ENCODE results near the gene DNAH6. TPM values are rescaled to one million over a fixed set of nuclear protein-coding genes. Genes with fewer than 3 reads are reported as not detected.

Gene DNAH6
- total RNA-seq, 6 donors from 2014 or later: 0.37 to 25.0 (median 4.2) TPM

GRCh38 chr2:84713441-84713840 lies 197.1 kb downstream of the DNAH6 start:
- Histone ChIP-seq H3K4me3 (no peak overlapping the region), H3K27ac (no peak overlapping the region), H3K4me1 (no peaks in the 10 kb centered on the region), H3K9me3 (no peaks in the 10 kb centered on the region), H3K36me3 (no peaks in the 10 kb centered on the region), H3K27me3 (no peaks in the 10 kb centered on the region)
- no peak for DNase-seq
- ATAC-seq (ENCODE audit: low FRiP score in 2 of 2): no peak
- 92 to 96% methylated on average over 3 of the region's 3 CpGs for WGBS, 2 donors
- TF ChIP-seq CTCF (IDR thresholded peaks at IDR 0.05) (no peak), EP300 (IDR thresholded peaks at IDR 0.05) (no peak), POLR2AphosphoS5 (IDR thresholded peaks at IDR 0.05) (no peak), POLR2A (IDR thresholded peaks at IDR 0.05) (no peak)

DNA sequence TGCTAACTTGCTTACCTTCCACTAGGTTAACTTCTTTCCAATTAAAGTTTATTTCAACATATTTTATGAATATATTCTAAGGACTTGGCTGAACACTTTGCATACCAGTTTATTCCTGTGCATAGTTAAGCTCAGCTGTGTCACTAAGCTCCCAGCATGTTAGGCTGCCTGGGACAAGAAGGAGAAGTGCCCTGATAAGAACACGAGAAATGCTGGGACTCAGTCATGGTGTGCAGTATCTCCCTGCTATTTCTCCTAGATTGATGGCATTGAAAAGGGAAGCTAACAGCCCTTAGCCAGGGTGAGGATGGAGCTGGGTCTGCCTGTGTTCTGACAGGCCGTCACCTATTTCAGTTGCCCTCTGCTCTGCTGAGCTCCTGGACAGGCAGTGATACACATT lies 200.3 kb downstream of the DNAH6 start:
- DNase-seq (no peak), ATAC-seq (ENCODE audit: low FRiP score in 2 of 2) (no peak)
- WGBS, 2 donors: 54 to 58% methylated on average over 2 of the region's 2 CpGs
- Histone ChIP-seq H3K4me1 (no peaks in the 10 kb centered on the region), H3K27ac (no peak overlapping the region), H3K27me3 (no peaks in the 10 kb centered on the region), H3K4me3 (no peak overlapping the region), H3K36me3 (no peaks in the 10 kb centered on the region), H3K9me3 (no peaks in the 10 kb centered on the region)
- TF ChIP-seq CTCF (IDR thresholded peaks at IDR 0.05) (no peak), POLR2A (IDR thresholded peaks at IDR 0.05) (no peak), POLR2AphosphoS5 (IDR thresholded peaks at IDR 0.05) (no peak), EP300 (IDR thresholded peaks at IDR 0.05) (no peak)

- DNase-seq (no peak), ATAC-seq (ENCODE audit: low FRiP score in 2 of 2) (no peak)
- Histone ChIP-seq H3K9me3 (no peaks in the 10 kb centered on the region), H3K36me3 (no peaks in the 10 kb centered on the region), H3K4me3 (no peak overlapping the region), H3K27ac (no peak overlapping the region), H3K27me3 (no peaks in the 10 kb centered on the region), H3K4me1 (no peaks in the 10 kb centered on the region)
- TF ChIP-seq CTCF (IDR thresholded peaks at IDR 0.05) (no peak), POLR2AphosphoS5 (IDR thresholded peaks at IDR 0.05) (no peak), POLR2A (IDR thresholded peaks at IDR 0.05) (no peak), EP300 (IDR thresholded peaks at IDR 0.05) (no peak)
- 63 to 78% methylated on average over 1 of the region's 1 CpG for WGBS, 2 donors
Measured at GRCh38 chr2:84717302-84717701, 201.0 kb downstream of the DNAH6 start.

- Histone ChIP-seq H3K9me3 (no peaks in the 10 kb centered on the region), H3K27me3 (no peaks in the 10 kb centered on the region), H3K4me3 (no peak overlapping the region), H3K36me3 (no peaks in the 10 kb centered on the region), H3K4me1 (no peaks in the 10 kb centered on the region), H3K27ac (no peak overlapping the region)
- TF ChIP-seq POLR2A (IDR thresholded peaks at IDR 0.05): no peak
- no peak for TF ChIP-seq POLR2AphosphoS5 (IDR thresholded peaks at IDR 0.05)
- no peak for TF ChIP-seq EP300 (IDR thresholded peaks at IDR 0.05)
- no peak for TF ChIP-seq CTCF (IDR thresholded peaks at IDR 0.05)
- WGBS, 2 donors: 94 to 97% methylated on average over 6 of the region's 6 CpGs
- DNase-seq: no peak
- ATAC-seq (ENCODE audit: low FRiP score in 2 of 2): no peak
Measured at GRCh38 chr2:84719434-84719833, 203.1 kb downstream of the DNAH6 start.

GRCh38 chr2:84723831-84724230 lies 207.5 kb downstream of the DNAH6 start:
- DNase-seq: no peak
- WGBS, 2 donors: 83 to 89% methylated on average over 2 of the region's 2 CpGs
- Histone ChIP-seq H3K4me3 (no peak overlapping the region), H3K27ac (no peak overlapping the region), H3K4me1 (no peaks in the 10 kb centered on the region), H3K36me3 (no peaks in the 10 kb centered on the region), H3K27me3 (no peaks in the 10 kb centered on the region), H3K9me3 (no peaks in the 10 kb centered on the region)
- no peak for ATAC-seq (ENCODE audit: low FRiP score in 2 of 2)
- TF ChIP-seq POLR2A (IDR thresholded peaks at IDR 0.05) (no peak), EP300 (IDR thresholded peaks at IDR 0.05) (no peak), CTCF (IDR thresholded peaks at IDR 0.05) (no peak), POLR2AphosphoS5 (IDR thresholded peaks at IDR 0.05) (no peak)
